T-helper 2 cell treated with Interferon-gamma antibody and Interleukin-4, amounts not matched to agents 100 ng/mL and 5 ng/mL, for 36 hours (primary cell): ENCODE data around the gene PCAT6. TPM values are rescaled to one million over a fixed set of nuclear protein-coding genes. Genes with fewer than 3 reads are reported as not detected.

ENCODE experiments used
- intact Hi-C: fragments of 100-400 bp; cut with micrococcal nuclease; formaldehyde crosslinking; loops from one replicate; pipeline ENCODE4 v1.15.1; 2023
- total RNA-seq: library from RNA; stranded (reverse); gene quantifications from 2 replicates; pipeline ENCODE4 v1.2.3, GENCODE V29; 2022

Gene PCAT6
- total RNA-seq, 1 donor from 2014 or later, result not detected

GRCh38 chr1:202843081-202843480, 32.3 kb downstream of the PCAT6 start:
- intact Hi-C loops, result no loop called here

GRCh38 chr1:202844259-202844658, 33.5 kb downstream of the PCAT6 start:
- intact Hi-C loops, result no loop called here

GRCh38 chr1:202844935-202845334, 34.2 kb downstream of the PCAT6 start:
- intact Hi-C loops, result loop anchor here (5.0 kb wide), 1 partner anchor 33 kb away; the partner anchor contains the start of gene PCAT6

- intact Hi-C loops, result loop anchor here (5.0 kb wide), 1 partner anchor 36 kb away; the partner anchor contains the start of gene PCAT6
Measured at GRCh38 chr1:202848191-202848542, 37.4 kb downstream of the PCAT6 start.

GRCh38 chr1:202850593-202851362, 40.0 kb downstream of the PCAT6 start:
- intact Hi-C loops, result loop anchor here (5.0 kb wide), 1 partner anchor 98 kb away; no protein-coding TSS in a partner anchor

GRCh38 chr1:202852163-202852904, 41.6 kb downstream of the PCAT6 start:
- intact Hi-C loops, result loop anchor here (5.0 kb wide), 1 partner anchor 100 kb away; no protein-coding TSS in a partner anchor

GRCh38 chr1:202854787-202855186, 44.0 kb downstream of the PCAT6 start:
- intact Hi-C loops, result loop anchor here (5.0 kb wide), 1 partner anchor 102 kb away; no protein-coding TSS in a partner anchor

GRCh38 chr1:202856014-202856413, 45.3 kb downstream of the PCAT6 start:
- intact Hi-C loops, result no loop called here

- intact Hi-C loops, result no loop called here
Measured at GRCh38 chr1:202857136-202857610, 46.4 kb downstream of the PCAT6 start.

- intact Hi-C loops, result no loop called here
Measured at GRCh38 chr1:202858331-202858730, 47.6 kb downstream of the PCAT6 start.

GRCh38 chr1:202858789-202859414, 48.1 kb downstream of the PCAT6 start:
- intact Hi-C loops, result no loop called here

GRCh38 chr1:202860744-202861419, 50.1 kb downstream of the PCAT6 start:
- intact Hi-C loops, result no loop called here

Other genes starting within 250 kb of the PCAT6 start
- not detected in 2 replicates for gene SYT2, start 100.5 kb upstream of the PCAT6 start, total RNA-seq
- 51.1 and 59.0 TPM in 2 replicates for gene KDM5B, start 2.5 kb upstream of the PCAT6 start, total RNA-seq
- gene RABIF, start 78.2 kb downstream of the PCAT6 start, total RNA-seq, result 15.1 and 16.7 TPM in 2 replicates
- gene KLHL12, start 116.3 kb downstream of the PCAT6 start, total RNA-seq, result 29.6 and 30.9 TPM in 2 replicates
- 65.3 and 68.3 TPM in 2 replicates for gene ADIPOR1, start 147.4 kb downstream of the PCAT6 start, total RNA-seq
- 20.1 and 22.1 TPM in 2 replicates for gene CYB5R1, start 156.3 kb downstream of the PCAT6 start, total RNA-seq
- gene TMEM183A, start 196.4 kb downstream of the PCAT6 start, total RNA-seq, result 64.8 and 69.5 TPM in 2 replicates
- 5.0 and 5.6 TPM in 2 replicates for gene PPFIA4, start 215.5 kb downstream of the PCAT6 start, total RNA-seq